ENCODE data around the gene PCDH12.

Gene PCDH12

GRCh38 chr5:141916522-141916921, 41.5 kb downstream of the PCDH12 start:
- H3K4me2 ChIP-seq (ENCODE audit: low read length): no peak overlapping the region
- no peaks in the 10 kb centered on the region for H3K9me3 ChIP-seq (ENCODE audit: control insufficient read depth, low read length)
- no peak overlapping the region for H3K4me3 ChIP-seq (ENCODE audit: low read depth, low read length)
- no peak overlapping the region for H2AFZ ChIP-seq
- no peak overlapping the region for H3K27ac ChIP-seq
- H3K79me2 ChIP-seq: no peaks in the 10 kb centered on the region
- H3K27me3 ChIP-seq (ENCODE audit: control insufficient read depth, insufficient read depth, low read length): no peaks in the 10 kb centered on the region
- no peaks in the 10 kb centered on the region for H3K36me3 ChIP-seq (ENCODE audit: control insufficient read depth, insufficient read depth, low read length)
- H3K4me1 ChIP-seq: no peaks in the 10 kb centered on the region
- no peak for TF ChIP-seq CTCF (IDR thresholded peaks at IDR 0.05)
- H3K9ac ChIP-seq: no peak overlapping the region

DNA sequence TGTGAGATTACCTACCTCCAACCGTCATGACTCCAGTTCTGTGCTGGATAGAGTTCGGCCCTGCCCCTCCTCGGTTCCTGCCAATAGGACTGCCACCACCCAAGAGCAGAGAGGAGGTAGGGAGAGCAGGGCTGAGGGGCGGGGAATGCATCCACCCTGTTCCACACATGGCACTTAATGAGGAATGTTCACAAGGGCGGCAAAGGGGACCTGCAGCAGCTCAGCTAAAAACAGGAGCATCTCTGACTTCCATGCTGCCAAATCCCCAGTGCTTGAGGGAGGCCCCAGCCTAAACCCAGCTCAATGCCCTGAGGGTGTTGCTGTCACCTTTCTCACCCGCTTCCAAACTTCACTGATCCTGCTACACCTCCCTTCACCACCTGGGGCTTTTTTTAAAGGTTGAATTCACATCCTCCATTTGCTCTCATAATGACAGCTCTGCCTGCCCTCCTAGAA, 42.1 kb downstream of the PCDH12 start:
- no peaks in the 10 kb centered on the region for H3K36me3 ChIP-seq (ENCODE audit: control insufficient read depth, insufficient read depth, low read length)
- H3K4me2 ChIP-seq (ENCODE audit: low read length): no peak overlapping the region
- H3K4me1 ChIP-seq: no peaks in the 10 kb centered on the region
- H3K27me3 ChIP-seq (ENCODE audit: control insufficient read depth, insufficient read depth, low read length): no peaks in the 10 kb centered on the region
- H3K27ac ChIP-seq: no peak overlapping the region
- no peaks in the 10 kb centered on the region for H3K79me2 ChIP-seq
- no peak overlapping the region for H3K9ac ChIP-seq
- H2AFZ ChIP-seq: no peak overlapping the region
- no peak for TF ChIP-seq CTCF (IDR thresholded peaks at IDR 0.05)
- H3K9me3 ChIP-seq (ENCODE audit: control insufficient read depth, low read length): no peaks in the 10 kb centered on the region
- H3K4me3 ChIP-seq (ENCODE audit: low read depth, low read length): no peak overlapping the region

GRCh38 chr5:141914797-141915196, 43.2 kb downstream of the PCDH12 start:
- Histone ChIP-seq H3K9me3 (ENCODE audit: control insufficient read depth, low read length) (no peaks in the 10 kb centered on the region), H3K4me3 (ENCODE audit: low read depth, low read length) (no peak overlapping the region), H3K27ac (no peak overlapping the region), H3K27me3 (ENCODE audit: control insufficient read depth, insufficient read depth, low read length) (no peaks in the 10 kb centered on the region), H3K9ac (no peak overlapping the region), H3K4me1 (no peaks in the 10 kb centered on the region), H2AFZ (no peak overlapping the region), H3K36me3 (ENCODE audit: control insufficient read depth, insufficient read depth, low read length) (no peaks in the 10 kb centered on the region), H3K79me2 (no peaks in the 10 kb centered on the region), H3K4me2 (ENCODE audit: low read length) (no peak overlapping the region)
- no peak for TF ChIP-seq CTCF (IDR thresholded peaks at IDR 0.05)

DNA sequence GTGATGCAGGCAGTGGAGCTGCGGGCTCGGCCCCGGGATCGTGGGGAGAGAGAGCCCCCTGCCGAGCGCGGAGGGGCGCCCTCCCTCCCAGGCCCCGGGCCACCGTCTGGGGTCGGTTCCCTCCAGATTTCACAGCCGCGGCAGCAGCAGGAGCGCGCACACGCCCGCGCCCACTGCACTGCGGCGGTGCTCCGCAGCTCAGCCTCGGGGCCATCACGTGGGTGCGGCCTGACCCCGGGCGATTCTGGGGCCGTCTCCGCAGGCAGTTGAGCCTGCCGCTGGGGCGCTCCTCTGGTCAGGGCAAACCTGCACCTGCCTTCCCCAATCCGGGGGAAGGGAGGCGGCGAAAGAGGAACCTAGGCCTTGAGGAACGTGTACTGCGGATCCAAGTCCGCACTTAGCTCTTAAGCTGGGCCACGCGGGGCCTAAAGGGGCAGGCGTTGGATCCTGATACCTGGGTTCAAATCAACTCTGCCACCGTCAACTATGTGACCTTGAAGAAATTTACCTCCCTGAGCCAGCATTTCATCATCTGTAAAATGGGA, 43.7 kb downstream of the PCDH12 start:
- Histone ChIP-seq H3K27ac (no peak overlapping the region), H3K9ac (no peak overlapping the region), H3K27me3 (ENCODE audit: control insufficient read depth, insufficient read depth, low read length) (no peaks in the 10 kb centered on the region), H3K36me3 (ENCODE audit: control insufficient read depth, insufficient read depth, low read length) (no peaks in the 10 kb centered on the region), H3K4me1 (no peaks in the 10 kb centered on the region), H3K9me3 (ENCODE audit: control insufficient read depth, low read length) (no peaks in the 10 kb centered on the region), H3K79me2 (no peaks in the 10 kb centered on the region), H2AFZ (peak overlapping the region; percentile 84), H3K4me3 (ENCODE audit: low read depth, low read length) (no peak overlapping the region), H3K4me2 (ENCODE audit: low read length) (peak overlapping the region; percentile 47)
- peak; percentile 73 for TF ChIP-seq CTCF (IDR thresholded peaks at IDR 0.05)

DNA sequence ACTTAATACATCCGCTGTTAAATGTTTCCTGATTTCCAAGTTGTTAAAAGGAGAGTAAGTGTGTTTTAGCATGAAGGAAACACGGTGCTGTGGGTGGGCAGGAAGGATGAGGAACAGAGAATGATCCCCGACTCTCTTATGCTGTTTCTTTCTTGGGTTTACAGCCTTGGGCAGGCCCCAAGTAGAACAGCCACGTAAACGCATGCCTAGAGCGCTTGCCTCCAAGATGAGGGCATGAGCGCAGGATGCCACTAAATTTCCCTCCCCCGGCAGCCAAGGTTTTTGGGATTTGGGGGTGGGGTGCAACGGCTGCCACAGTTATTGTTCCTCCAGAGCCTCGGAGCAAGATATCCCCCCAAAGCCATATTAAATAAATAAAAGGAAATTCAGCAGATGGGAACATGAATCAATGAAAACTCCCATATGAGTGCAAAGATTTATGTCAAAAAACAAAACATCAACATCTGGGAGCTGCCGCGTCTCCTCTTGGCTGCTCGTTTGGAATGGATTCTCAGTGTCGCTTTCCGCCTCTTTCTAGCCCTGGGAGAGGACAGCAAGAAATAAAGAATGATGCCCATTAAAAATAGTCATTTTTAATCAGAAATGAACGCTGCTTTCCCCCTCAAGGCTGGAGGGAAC, 44.3 kb downstream of the PCDH12 start:
- Histone ChIP-seq H3K4me3 (ENCODE audit: low read depth, low read length) (no peak overlapping the region), H3K36me3 (ENCODE audit: control insufficient read depth, insufficient read depth, low read length) (no peaks in the 10 kb centered on the region), H3K27me3 (ENCODE audit: control insufficient read depth, insufficient read depth, low read length) (no peaks in the 10 kb centered on the region), H3K4me1 (no peaks in the 10 kb centered on the region), H2AFZ (peak overlapping the region; percentile 84), H3K27ac (no peak overlapping the region), H3K9me3 (ENCODE audit: control insufficient read depth, low read length) (no peaks in the 10 kb centered on the region), H3K4me2 (ENCODE audit: low read length) (peak overlapping the region; percentile 47), H3K9ac (no peak overlapping the region), H3K79me2 (no peaks in the 10 kb centered on the region)
- TF ChIP-seq CTCF (IDR thresholded peaks at IDR 0.05): no peak
